HepG2 (cell line): ENCODE results near the gene TEDC2. TPM values are rescaled to one million over a fixed set of nuclear protein-coding genes. Genes with fewer than 3 reads are reported as not detected.

Experiments
- KLF16 ChIP-seq, 2 experiments: sonication (generic) in 1 of 2; formaldehyde crosslinking in 1 of 2; IDR thresholded peaks; 2 replicates each; pipeline versions ENCODE4 v1.6.1 to v1.8.0; 2016 to 2023; ENCODE audit warnings: missing genetic modification reagents in 2 of 2, missing compliant biosample characterization in 1 of 2
- PPARG ChIP-seq: conservative IDR thresholded peaks from 2 replicates; pipeline ENCODE4 v1.6.1; 2016; ENCODE audit warnings: missing biosample characterization, missing genetic modification reagents
- TGIF2 ChIP-seq: IDR thresholded peaks from 2 replicates; pipeline ENCODE4 v1.6.1; 2016; ENCODE audit warnings: control low read depth, missing compliant biosample characterization
- TMF1 ChIP-seq: sonication (generic); formaldehyde crosslinking; IDR thresholded peaks from 2 replicates; pipeline ENCODE4 v1.8.1; 2022; ENCODE audit warnings: low read depth, missing genetic modification reagents
- ZNF737 ChIP-seq: sonication (generic); formaldehyde crosslinking; IDR thresholded peaks from 2 replicates; pipeline ENCODE4 v1.5.0; 2020; ENCODE audit warnings: missing genetic modification reagents, mild to moderate bottlenecking, borderline replicate concordance
- polyA plus RNA-seq, 8 experiments: library from polyadenylated mRNA; depleted of rRNA in 3 of 8; stranded (reverse) in 7 of 8; unstranded in 1 of 8; fragments of >200 nt; fragmentation: Illumina TruSeq in 4 of 8; extraction: Trizol in 4 of 8; gene quantifications; 2 replicates each; pipeline versions ENCODE4 v1.2.1 to v1.2.3, GENCODE V29; 2011 to 2016; ENCODE audit warnings: low read depth in 4 of 8, missing spikeins in 1 of 8, mixed read lengths in 1 of 8; ENCODE audit not compliant: insufficient read depth in 1 of 8
- total RNA-seq, 5 experiments: library from RNA; depleted of rRNA; stranded (reverse); fragments of >200 nt; fragmentation: Illumina TruSeq; extraction: Trizol; gene quantifications; 2 replicates each; pipeline ENCODE4 v1.2.3, GENCODE V29; 2016; ENCODE audit warnings: low read depth in 1 of 5
- TF ChIP-seq, protein P1 (sequence below): sonication (generic); formaldehyde crosslinking; IDR thresholded peaks from 2 replicates; pipeline ENCODE4 v1.9.0; 2021; ENCODE audit warnings: missing genetic modification reagents, borderline replicate concordance
- TF ChIP-seq, protein P2 (sequence below): sonication (generic); formaldehyde crosslinking; IDR thresholded peaks from 2 replicates; pipeline ENCODE4 v1.4.0; 2020; ENCODE audit warnings: missing genetic modification reagents
- TF ChIP-seq, protein P3 (sequence below): sonication (generic); formaldehyde crosslinking; IDR thresholded peaks from 2 replicates; pipeline ENCODE4 v1.4.0; 2020; ENCODE audit warnings: mild to moderate bottlenecking, missing genetic modification reagents
- TF ChIP-seq, protein P4 (sequence below): sonication (generic); formaldehyde crosslinking; IDR thresholded peaks from 2 replicates; pipeline ENCODE4 v1.8.1; 2023; ENCODE audit warnings: missing genetic modification reagents, inconsistent platforms, borderline replicate concordance
- TF ChIP-seq, protein P5 (sequence below): sonication (generic); formaldehyde crosslinking; IDR thresholded peaks from 2 replicates; pipeline ENCODE4 v1.4.0; 2020; ENCODE audit warnings: missing genetic modification reagents
- TF ChIP-seq, protein P6 (sequence below): sonication (generic); formaldehyde crosslinking; IDR thresholded peaks from 2 replicates; pipeline ENCODE4 v1.5.0; 2020; ENCODE audit warnings: mild to moderate bottlenecking, missing genetic modification reagents, borderline replicate concordance

The TEDC2 gene
- total and polyA plus RNA-seq, 2 of the 13 experiments (the other 11 are each of a cell fraction or from before 2014, with no cell fraction given), result 6.2 to 24.4 TPM

DNA sequence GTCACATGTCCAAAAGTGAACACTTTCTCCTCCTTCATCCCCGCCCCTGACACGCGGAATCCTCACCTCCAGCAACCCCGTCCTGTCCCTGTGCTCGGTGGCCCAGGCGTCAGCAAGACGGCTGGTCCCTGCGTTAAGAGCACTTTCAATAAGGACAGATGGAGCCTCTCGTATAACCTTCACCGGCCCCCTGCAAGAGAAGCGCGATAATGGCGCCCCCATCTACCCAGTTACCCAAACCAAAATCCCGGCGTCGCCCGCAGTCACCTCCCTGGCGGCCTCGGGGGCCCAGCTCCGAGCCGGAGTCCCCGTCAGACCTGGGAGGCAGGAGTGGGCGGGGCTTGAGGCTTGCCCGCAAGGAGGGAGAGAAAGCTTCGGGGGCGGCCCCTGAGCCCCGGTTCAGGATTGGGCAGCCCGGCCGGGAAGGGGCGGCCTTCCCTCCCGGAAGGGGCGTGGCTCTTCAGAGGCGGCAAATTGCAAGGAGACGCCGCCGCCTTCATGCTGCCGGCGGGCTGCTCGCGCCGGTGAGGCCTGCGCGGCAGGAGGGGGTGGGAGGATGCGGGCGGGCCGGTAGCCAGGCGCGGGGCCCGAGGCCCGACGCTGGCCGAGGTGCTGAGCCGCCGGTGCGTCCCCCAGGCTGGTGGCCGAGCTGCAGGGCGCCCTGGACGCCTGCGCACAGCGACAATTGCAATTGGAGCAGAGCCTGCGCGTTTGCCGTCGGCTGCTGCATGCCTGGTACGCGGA is at the start of gene TEDC2 (continued):
- TF ChIP-seq, protein P1, sequence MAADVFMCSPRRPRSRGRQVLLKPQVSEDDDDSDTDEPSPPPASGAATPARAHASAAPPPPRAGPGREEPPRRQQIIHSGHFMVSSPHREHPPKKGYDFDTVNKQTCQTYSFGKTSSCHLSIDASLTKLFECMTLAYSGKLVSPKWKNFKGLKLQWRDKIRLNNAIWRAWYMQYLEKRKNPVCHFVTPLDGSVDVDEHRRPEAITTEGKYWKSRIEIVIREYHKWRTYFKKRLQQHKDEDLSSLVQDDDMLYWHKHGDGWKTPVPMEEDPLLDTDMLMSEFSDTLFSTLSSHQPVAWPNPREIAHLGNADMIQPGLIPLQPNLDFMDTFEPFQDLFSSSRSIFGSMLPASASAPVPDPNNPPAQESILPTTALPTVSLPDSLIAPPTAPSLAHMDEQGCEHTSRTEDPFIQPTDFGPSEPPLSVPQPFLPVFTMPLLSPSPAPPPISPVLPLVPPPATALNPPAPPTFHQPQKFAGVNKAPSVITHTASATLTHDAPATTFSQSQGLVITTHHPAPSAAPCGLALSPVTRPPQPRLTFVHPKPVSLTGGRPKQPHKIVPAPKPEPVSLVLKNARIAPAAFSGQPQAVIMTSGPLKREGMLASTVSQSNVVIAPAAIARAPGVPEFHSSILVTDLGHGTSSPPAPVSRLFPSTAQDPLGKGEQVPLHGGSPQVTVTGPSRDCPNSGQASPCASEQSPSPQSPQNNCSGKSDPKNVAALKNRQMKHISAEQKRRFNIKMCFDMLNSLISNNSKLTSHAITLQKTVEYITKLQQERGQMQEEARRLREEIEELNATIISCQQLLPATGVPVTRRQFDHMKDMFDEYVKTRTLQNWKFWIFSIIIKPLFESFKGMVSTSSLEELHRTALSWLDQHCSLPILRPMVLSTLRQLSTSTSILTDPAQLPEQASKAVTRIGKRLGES (CRISPR knock-in tag), result no peak
- TF ChIP-seq, protein P2, sequence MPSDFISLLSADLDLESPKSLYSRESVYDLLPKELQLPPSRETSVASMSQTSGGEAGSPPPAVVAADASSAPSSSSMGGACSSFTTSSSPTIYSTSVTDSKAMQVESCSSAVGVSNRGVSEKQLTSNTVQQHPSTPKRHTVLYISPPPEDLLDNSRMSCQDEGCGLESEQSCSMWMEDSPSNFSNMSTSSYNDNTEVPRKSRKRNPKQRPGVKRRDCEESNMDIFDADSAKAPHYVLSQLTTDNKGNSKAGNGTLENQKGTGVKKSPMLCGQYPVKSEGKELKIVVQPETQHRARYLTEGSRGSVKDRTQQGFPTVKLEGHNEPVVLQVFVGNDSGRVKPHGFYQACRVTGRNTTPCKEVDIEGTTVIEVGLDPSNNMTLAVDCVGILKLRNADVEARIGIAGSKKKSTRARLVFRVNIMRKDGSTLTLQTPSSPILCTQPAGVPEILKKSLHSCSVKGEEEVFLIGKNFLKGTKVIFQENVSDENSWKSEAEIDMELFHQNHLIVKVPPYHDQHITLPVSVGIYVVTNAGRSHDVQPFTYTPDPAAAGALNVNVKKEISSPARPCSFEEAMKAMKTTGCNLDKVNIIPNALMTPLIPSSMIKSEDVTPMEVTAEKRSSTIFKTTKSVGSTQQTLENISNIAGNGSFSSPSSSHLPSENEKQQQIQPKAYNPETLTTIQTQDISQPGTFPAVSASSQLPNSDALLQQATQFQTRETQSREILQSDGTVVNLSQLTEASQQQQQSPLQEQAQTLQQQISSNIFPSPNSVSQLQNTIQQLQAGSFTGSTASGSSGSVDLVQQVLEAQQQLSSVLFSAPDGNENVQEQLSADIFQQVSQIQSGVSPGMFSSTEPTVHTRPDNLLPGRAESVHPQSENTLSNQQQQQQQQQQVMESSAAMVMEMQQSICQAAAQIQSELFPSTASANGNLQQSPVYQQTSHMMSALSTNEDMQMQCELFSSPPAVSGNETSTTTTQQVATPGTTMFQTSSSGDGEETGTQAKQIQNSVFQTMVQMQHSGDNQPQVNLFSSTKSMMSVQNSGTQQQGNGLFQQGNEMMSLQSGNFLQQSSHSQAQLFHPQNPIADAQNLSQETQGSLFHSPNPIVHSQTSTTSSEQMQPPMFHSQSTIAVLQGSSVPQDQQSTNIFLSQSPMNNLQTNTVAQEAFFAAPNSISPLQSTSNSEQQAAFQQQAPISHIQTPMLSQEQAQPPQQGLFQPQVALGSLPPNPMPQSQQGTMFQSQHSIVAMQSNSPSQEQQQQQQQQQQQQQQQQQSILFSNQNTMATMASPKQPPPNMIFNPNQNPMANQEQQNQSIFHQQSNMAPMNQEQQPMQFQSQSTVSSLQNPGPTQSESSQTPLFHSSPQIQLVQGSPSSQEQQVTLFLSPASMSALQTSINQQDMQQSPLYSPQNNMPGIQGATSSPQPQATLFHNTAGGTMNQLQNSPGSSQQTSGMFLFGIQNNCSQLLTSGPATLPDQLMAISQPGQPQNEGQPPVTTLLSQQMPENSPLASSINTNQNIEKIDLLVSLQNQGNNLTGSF (CRISPR knock-in tag), result 0 out of 2 replicates have a peak, but pooled peaks have one; percentile 70
- TF ChIP-seq, protein P3, sequence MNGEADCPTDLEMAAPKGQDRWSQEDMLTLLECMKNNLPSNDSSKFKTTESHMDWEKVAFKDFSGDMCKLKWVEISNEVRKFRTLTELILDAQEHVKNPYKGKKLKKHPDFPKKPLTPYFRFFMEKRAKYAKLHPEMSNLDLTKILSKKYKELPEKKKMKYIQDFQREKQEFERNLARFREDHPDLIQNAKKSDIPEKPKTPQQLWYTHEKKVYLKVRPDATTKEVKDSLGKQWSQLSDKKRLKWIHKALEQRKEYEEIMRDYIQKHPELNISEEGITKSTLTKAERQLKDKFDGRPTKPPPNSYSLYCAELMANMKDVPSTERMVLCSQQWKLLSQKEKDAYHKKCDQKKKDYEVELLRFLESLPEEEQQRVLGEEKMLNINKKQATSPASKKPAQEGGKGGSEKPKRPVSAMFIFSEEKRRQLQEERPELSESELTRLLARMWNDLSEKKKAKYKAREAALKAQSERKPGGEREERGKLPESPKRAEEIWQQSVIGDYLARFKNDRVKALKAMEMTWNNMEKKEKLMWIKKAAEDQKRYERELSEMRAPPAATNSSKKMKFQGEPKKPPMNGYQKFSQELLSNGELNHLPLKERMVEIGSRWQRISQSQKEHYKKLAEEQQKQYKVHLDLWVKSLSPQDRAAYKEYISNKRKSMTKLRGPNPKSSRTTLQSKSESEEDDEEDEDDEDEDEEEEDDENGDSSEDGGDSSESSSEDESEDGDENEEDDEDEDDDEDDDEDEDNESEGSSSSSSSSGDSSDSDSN, result 0 out of 2 replicates have a peak, but pooled peaks have one; percentile 55
- TF ChIP-seq, protein P4, sequence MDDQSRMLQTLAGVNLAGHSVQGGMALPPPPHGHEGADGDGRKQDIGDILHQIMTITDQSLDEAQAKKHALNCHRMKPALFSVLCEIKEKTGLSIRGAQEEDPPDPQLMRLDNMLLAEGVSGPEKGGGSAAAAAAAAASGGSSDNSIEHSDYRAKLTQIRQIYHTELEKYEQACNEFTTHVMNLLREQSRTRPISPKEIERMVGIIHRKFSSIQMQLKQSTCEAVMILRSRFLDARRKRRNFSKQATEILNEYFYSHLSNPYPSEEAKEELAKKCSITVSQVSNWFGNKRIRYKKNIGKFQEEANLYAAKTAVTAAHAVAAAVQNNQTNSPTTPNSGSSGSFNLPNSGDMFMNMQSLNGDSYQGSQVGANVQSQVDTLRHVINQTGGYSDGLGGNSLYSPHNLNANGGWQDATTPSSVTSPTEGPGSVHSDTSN (CRISPR knock-in tag), result no peak
- no peak for TF ChIP-seq ZNF737 (CRISPR knock-in tag)
- TF ChIP-seq, protein P5, sequence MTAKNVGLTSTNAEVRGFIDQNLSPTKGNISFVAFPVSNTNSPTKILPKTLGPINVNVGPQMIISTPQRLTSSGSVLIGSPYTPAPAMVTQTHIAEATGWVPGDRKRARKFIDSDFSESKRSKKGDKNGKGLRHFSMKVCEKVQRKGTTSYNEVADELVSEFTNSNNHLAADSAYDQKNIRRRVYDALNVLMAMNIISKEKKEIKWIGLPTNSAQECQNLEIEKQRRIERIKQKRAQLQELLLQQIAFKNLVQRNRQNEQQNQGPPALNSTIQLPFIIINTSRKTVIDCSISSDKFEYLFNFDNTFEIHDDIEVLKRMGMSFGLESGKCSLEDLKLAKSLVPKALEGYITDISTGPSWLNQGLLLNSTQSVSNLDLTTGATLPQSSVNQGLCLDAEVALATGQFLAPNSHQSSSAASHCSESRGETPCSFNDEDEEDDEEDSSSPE (CRISPR knock-in tag), result peak; percentile 97
- TF ChIP-seq TGIF2, result peak; percentile 88
- 0 out of 2 replicates have a peak, but pooled peaks have one; percentile 11 for TF ChIP-seq PPARG
- TF ChIP-seq KLF16 (CRISPR knock-in tag; IDR thresholded peaks at IDR 0.05), result peak in 1 of 2 experiments; percentile 37; a peak in 1 of 4 replicates
- TF ChIP-seq TMF1, result no peak
- TF ChIP-seq, protein P6, sequence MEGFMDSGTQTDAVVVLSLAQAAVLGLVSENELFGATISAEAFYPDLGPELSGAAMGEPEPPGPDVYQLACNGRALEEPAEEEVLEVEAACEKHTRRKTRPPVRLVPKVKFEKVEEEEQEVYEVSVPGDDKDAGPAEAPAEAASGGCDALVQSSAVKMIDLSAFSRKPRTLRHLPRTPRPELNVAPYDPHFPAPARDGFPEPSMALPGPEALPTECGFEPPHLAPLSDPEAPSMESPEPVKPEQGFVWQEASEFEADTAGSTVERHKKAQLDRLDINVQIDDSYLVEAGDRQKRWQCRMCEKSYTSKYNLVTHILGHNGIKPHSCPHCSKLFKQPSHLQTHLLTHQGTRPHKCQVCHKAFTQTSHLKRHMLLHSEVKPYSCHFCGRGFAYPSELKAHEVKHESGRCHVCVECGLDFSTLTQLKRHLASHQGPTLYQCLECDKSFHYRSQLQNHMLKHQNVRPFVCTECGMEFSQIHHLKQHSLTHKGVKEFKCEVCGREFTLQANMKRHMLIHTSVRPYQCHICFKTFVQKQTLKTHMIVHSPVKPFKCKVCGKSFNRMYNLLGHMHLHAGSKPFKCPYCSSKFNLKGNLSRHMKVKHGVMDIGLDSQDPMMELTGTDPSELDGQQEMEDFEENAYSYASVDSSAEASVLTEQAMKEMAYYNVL, result no peak
